Left ventricle myocardium inferior (tissue), 1 donor: ENCODE data around the gene THOC5. TPM values are rescaled to one million over a fixed set of nuclear protein-coding genes. Genes with fewer than 3 reads are reported as not detected.

Experiments used
- DNase-seq: peaks from one replicate; pipeline ENCODE4 v3.0.0-alpha.2; 2020
- H3K27ac ChIP-seq: fragments of 200-600 bp; replicated peaks from 2 replicates; pipeline ENCODE4 v1.8.0; 2021
- H3K27me3 ChIP-seq: fragments of 200-600 bp; 2 replicates; pipeline ENCODE4 v1.8.0; 2021; ENCODE audit warnings: low read depth
- H3K36me3 ChIP-seq: fragments of 200-600 bp; 2 replicates; pipeline ENCODE4 v1.8.0; 2021
- H3K4me1 ChIP-seq: fragments of 200-600 bp; 2 replicates; pipeline ENCODE4 v1.8.0; 2021
- H3K4me3 ChIP-seq: fragments of 200-600 bp; 2 replicates; pipeline ENCODE4 v1.8.0; 2021; ENCODE audit warnings: mild to moderate bottlenecking, moderate library complexity
- H3K9me3 ChIP-seq: fragments of 200-600 bp; replicated peaks from 2 replicates; pipeline ENCODE4 v1.8.0; 2021
- CTCF ChIP-seq: fragments of 200-600 bp; IDR thresholded peaks from 2 replicates; pipeline ENCODE4 v1.8.0; 2021; ENCODE audit warnings: antibody characterized with exemption, mild to moderate bottlenecking, borderline replicate concordance
- intact Hi-C: fragments of 100-400 bp; cut with micrococcal nuclease; formaldehyde crosslinking; loops from one replicate; pipeline ENCODE4 v1.11.0; 2022
- total RNA-seq: library from RNA; stranded (reverse); fragmentation: NEBNext Ultra II Directional; extraction: Animal tissue kit (Norgen Biotek cat#: 25700); gene quantifications from one replicate; pipeline ENCODE4 v1.2.1, GENCODE V29; 2021
- donor health status: DM: no; HTN: yes; CAD: no; lungs with severe emphysema.

THOC5 gene
- total RNA-seq, 1 donor from 2014 or later = 39.3 TPM

- H3K36me3 ChIP-seq = no peaks in the 10 kb centered on the region
- no peak overlapping the region for H3K27ac ChIP-seq
- intact Hi-C loops = no loop called here
- peaks cover 100% of the 10 kb centered on the region for H3K27me3 ChIP-seq
- no peak for TF ChIP-seq CTCF
- H3K9me3 ChIP-seq = no peaks in the 10 kb centered on the region
- no peak overlapping the region for H3K4me3 ChIP-seq
- peaks cover 16% of the 10 kb centered on the region for H3K4me1 ChIP-seq
- no peak for DNase-seq
Measured at GRCh38 chr22:29476116-29476515, 77.4 kb downstream of the THOC5 start.

DNA sequence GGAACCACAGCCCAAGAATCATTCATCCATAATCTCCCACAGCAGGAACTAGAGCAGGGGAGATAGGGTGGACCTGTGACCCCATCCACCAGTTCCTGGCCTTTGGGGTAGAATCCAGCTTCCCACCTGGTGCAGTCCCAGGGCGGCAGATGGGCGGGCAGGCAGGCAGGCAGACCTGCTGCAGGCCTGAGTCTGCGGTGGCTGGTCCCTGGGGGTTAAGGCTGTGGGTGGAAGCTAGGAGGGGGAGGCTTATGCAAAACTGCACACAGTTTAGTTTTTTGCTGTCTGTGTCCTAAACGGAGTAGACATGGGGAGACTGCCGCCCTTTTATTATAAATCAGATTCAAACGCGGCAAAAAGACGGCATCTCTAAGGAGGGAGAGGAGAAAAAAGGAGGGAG is 78.0 kb downstream of the THOC5 start:
- no peak for TF ChIP-seq CTCF
- no peaks in the 10 kb centered on the region for H3K36me3 ChIP-seq
- H3K4me3 ChIP-seq = no peak overlapping the region
- H3K4me1 ChIP-seq = peaks cover 12% of the 10 kb centered on the region
- intact Hi-C loops = no loop called here
- H3K27me3 ChIP-seq = peaks cover 100% of the 10 kb centered on the region
- no peak for DNase-seq
- no peaks in the 10 kb centered on the region for H3K9me3 ChIP-seq
- no peak overlapping the region for H3K27ac ChIP-seq

GRCh38 chr22:29473001-29473400 is 80.6 kb downstream of the THOC5 start:
- Histone ChIP-seq H3K9me3 (no peaks in the 10 kb centered on the region), H3K36me3 (no peaks in the 10 kb centered on the region), H3K27me3 (peaks cover 100% of the 10 kb centered on the region), H3K27ac (no peak overlapping the region), H3K4me1 (peaks cover 8% of the 10 kb centered on the region), H3K4me3 (no peak overlapping the region)
- intact Hi-C loops = no loop called here
- DNase-seq = no peak
- TF ChIP-seq CTCF = no peak

DNA sequence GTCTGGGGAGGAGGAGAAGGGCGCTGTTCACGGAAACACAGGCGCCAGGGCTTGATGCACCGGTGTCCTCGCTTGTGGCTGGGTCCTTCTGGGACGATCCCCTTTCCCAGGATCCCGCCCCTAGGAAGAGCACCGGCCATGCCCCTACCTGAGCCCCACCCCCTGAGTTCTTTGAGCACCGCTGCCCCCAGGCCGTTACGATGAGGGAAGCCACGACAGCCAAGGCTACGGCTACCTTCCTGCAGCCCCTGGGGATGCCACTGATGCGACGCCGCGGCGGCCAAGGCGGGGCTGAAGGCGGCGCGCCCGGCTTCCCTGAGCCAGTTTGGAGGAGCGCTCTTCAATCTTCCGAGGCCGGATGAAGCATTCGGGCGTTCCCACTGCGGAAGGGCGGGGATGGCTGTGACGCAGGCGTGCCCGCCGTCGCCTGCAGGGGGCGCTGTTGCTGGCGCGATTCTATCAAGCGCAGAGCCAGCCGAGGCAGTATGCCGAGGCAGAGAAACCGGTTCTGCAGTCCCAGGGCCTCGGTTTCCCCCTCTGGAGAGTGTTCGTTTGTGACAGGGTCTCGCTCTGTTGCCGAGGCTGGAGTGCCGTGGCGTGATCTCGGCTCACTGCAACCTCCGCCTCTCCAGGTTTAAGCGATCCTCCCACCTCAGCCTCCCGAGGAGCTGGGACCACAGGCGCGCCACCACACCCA is 83.2 kb downstream of the THOC5 start:
- Histone ChIP-seq H3K27ac (no peak overlapping the region), H3K4me3 (peak overlapping the region; percentile 52), H3K4me1 (peaks cover 8% of the 10 kb centered on the region), H3K27me3 (peaks cover 93% of the 10 kb centered on the region), H3K9me3 (no peaks in the 10 kb centered on the region), H3K36me3 (no peaks in the 10 kb centered on the region)
- TF ChIP-seq CTCF = peak; percentile 75
- intact Hi-C loops = no loop called here
- peak; percentile 33 for DNase-seq

DNA sequence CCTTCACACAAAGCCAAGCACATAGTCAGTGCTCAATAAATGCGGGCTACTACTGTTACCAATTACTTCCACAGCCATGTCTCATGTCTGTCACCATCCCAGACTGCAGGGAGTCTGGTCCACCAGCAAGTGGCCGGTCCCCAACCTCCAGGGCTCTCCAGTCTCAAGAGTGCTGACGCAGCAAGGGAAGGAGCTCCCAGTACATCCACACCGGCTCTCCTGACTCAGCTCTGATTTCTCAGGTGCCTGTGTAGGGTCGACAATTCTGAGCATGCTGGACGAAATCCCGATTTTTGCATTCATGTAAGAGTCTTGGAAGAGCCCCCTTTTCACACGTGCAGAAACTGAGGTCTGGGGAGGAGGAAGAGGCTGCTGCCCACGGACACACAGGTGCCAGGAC is 83.8 kb downstream of the THOC5 start:
- Histone ChIP-seq H3K4me1 (peaks cover 8% of the 10 kb centered on the region), H3K9me3 (no peaks in the 10 kb centered on the region), H3K36me3 (no peaks in the 10 kb centered on the region), H3K4me3 (no peak overlapping the region), H3K27ac (no peak overlapping the region), H3K27me3 (peaks cover 88% of the 10 kb centered on the region)
- no peak for DNase-seq
- TF ChIP-seq CTCF = no peak
- intact Hi-C loops = no loop called here
